Erythroblast (primary cell): ENCODE measurements around the gene TCF12.

Experiments used
- DNase-seq, 2 experiments: peaks; one replicate each; lab custom pipeline; 2025; lab: John Stamatoyannopoulos, UW
- GATA1 ChIP-seq: IDR thresholded peaks from 2 replicates; pipeline ENCODE4 v1.6.1; 2011; ENCODE audit warnings: low read depth, mild to moderate bottlenecking, control low read depth, low read length, moderate library complexity
- POLR2A ChIP-seq: IDR thresholded peaks from 2 replicates; pipeline ENCODE4 v1.6.1; 2011; ENCODE audit warnings: mild to moderate bottlenecking, low read length

Gene TCF12

DNA sequence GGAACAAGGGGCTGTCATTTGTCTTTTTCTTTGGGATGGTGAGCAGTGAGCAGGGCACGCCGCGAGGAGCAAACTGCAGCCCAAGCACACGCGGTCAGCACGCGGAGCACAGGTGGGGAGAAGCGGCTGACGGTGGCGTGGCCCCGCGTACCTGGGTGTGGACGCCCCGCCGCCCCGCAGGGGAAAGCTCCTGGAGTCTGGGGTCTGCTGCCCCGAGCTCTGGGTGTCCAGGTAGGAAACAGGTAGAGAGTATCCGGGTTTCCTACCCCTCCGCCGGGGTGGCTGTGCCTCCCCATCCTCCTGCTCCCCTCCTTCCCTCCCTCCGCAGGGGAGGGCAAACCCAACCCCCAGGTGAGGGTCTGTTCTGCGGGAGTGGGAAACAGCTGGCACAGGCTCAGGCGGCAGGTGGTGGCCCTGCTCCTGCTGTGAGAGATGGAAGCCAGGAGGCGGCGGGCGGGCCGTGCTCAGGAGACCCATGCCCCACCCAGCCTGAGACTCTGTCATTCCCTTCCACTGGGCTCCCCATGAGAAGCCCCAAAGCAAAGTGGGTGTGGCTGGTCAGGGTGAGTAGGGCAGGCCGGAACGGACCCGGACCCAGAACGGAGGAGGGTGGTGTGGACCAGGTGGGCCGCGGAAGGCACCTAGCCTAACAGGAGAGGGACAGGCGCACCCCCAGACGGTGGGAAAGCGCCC is 400.9 kb downstream of the TCF12 start:
- no peak for DNase-seq
- TF ChIP-seq GATA1 = no peak
- TF ChIP-seq POLR2A = no peak

DNA sequence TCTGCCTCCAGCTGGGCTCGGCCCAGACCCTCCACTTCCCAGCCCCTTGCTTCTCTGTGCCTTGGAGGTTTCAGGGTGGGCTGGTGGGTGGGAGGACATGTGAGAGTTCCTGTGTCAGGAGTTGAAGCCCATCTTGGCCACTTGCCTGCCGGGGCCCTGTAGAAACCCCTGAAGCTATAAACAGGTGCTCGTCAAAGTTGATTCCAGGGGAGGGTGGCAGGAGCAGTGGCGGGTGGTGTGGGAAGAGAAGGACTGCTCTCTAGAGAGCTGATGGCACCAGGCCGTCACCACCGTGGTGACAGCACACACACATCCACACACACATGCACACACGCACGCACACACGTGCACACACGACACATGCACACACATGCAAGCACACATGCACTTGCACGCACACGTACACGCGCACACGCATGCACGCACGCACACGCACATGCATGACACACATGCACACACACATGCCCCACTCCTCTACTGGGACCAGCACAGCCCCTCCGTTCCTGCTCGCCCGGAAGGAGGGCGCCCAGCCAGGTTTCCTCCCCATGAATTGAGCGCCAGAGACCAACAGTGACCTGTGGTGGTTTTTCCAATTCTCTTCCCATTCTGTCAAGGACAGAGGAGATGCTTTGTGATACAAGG is 401.6 kb downstream of the TCF12 start:
- DNase-seq = no peak
- TF ChIP-seq GATA1 = no peak
- no peak for TF ChIP-seq POLR2A

- DNase-seq = no peak
- TF ChIP-seq POLR2A (no peak), GATA1 (no peak)
Observed at GRCh38 chr15:57320631-57321220, 402.3 kb downstream of the TCF12 start.

- TF ChIP-seq GATA1 (no peak), POLR2A (no peak)
- no peak for DNase-seq
Observed at GRCh38 chr15:57321485-57321884, 403.0 kb downstream of the TCF12 start.

- DNase-seq = no peak
- no peak for TF ChIP-seq POLR2A
- no peak for TF ChIP-seq GATA1
Observed at GRCh38 chr15:57321973-57322601, 403.6 kb downstream of the TCF12 start.

- no peak for DNase-seq
- TF ChIP-seq POLR2A (no peak), GATA1 (no peak)
Observed at GRCh38 chr15:57322602-57323250, 404.3 kb downstream of the TCF12 start.

DNA sequence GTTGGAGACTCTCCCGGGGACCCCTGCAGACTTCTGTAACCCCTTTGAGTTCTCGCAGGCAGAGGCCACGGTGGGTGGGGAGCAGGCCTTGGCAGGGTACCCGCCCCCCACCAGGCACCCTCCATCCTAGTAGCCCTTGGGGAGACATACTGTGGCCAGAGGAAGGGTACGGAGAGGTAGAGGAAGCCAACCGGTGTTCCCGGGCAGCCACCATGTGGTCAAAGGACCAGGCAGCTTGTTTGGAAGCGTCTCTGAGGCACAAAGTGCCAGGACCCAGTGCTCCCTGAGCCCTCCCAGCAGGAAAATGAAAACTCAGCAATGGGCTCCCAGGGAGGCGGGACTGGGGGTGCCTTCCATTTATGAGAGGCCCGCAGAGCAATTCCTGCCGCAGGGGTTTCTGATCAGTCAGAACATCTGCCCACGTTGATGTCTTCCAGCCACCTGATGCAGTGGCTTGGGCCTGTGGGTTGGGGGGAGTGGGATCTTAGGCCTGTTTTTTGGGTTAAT is 404.9 kb downstream of the TCF12 start:
- TF ChIP-seq GATA1 (no peak), POLR2A (no peak)
- DNase-seq = no peak

DNA sequence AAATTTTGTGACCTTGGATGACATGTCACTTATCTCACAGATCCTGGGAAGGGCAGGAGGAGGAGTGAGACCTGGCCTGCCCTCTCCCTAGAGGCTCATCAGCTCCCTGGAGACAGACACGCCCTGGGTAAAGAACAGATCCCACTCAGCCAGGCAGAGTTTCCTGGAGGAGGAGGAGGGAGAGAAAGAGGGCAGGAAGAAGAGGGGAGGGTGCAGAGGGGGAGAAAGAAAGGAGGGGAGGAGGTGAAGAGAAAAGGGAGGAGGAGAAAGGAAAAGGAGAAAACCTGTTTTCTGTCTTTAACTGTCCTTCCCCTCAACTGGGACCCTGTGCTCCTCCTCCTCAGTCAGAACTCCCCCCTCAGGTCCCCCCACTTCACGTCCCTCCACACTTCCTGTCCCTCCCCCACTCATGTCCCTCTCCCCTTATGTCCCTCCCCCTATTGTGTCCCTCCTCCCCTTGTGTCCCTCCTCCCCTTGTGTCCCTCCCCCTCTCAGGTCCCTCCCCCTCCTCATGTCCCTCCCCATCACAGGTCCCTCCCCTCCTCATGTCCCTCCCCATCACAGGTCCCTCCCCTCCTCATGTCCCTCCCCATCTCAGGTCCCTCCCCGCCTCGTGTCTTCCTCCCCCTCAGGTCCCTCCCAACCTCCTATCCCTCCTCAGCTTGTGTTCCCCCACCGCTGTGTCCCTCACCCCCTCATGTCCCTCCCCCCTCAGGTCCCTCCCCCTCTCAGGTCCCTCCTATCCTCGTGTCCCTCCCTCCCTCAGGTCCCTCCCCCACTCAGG is 405.6 kb downstream of the TCF12 start:
- peak; percentile 21 to 33 for DNase-seq
- TF ChIP-seq POLR2A (no peak), GATA1 (no peak)

DNA sequence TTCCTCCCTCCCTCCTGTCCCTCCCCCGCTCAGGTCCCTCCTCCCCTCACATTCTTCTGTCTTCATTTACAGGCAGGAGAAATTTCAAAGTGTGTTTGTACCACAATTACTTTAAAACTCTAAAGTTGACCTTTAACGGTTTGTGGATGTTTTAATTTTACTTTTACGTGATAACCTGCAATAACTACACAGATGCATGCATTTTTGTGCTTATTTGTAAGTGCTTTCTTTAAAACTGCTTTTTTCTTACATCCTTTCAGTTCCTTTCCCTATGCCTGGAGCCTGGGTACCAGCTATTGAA is 406.1 kb downstream of the TCF12 start:
- TF ChIP-seq GATA1 (no peak), POLR2A (no peak)
- no peak for DNase-seq

- no peak for TF ChIP-seq POLR2A
- no peak for TF ChIP-seq GATA1
Observed at GRCh38 chr15:57324944-57325679, 406.7 kb downstream of the TCF12 start.

GRCh38 chr15:57326196-57326595 is 407.8 kb downstream of the TCF12 start:
- no peak for DNase-seq

More at GRCh38 chr15:57324944-57325679, 406.7 kb downstream of the TCF12 start:
- no peak for DNase-seq

GRCh38 chr15:57327985-57328471 is 409.6 kb downstream of the TCF12 start:
- no peak for DNase-seq
- TF ChIP-seq POLR2A = no peak
- TF ChIP-seq GATA1 = no peak

More at GRCh38 chr15:57326196-57326595, 407.8 kb downstream of the TCF12 start:
- no peak for TF ChIP-seq GATA1
- TF ChIP-seq POLR2A = no peak
